Erythroblast (primary cell): Measurements from ENCODE around the gene CHID1.

Source experiments
- GATA1 ChIP-seq: IDR thresholded peaks from 2 replicates; pipeline ENCODE4 v1.6.1; 2011; ENCODE audit warnings: low read depth, mild to moderate bottlenecking, control low read depth, low read length, moderate library complexity
- POLR2A ChIP-seq: IDR thresholded peaks from 2 replicates; pipeline ENCODE4 v1.6.1; 2011; ENCODE audit warnings: mild to moderate bottlenecking, low read length

DNA sequence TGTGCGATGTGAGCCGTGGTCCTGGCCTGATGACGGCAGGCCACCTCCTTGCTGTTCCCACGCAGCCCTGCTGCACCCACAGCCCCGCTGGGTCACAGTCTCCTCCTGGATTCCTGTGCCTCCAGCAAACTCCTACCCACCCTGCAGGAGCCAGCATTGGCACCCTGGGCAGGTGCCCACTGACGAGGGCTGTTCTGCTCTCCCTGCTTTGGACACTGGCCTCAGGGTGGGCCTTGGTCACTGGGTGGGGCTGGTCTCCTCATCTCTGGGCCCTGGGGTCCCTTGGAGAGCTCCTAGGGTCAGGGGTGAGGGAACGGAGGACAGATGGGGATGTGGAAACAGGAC lies 55.3 kb downstream of the CHID1 start:
- no peak for TF ChIP-seq POLR2A
- TF ChIP-seq GATA1 = no peak
